Mucosa of stomach (tissue), 1 donor: ENCODE measurements around the gene MYO10.
"Not testable (repeated sequence)": the region's sequence is repeated elsewhere in the genome, so short reads cannot be mapped to it uniquely, and the experiment has no call there.

ENCODE experiments used
- H3K27me3 ChIP-seq: one replicate; pipeline ENCODE4 v1.7.0; 2013; ENCODE audit warnings: mild to moderate bottlenecking, low read length; ENCODE audit not compliant: control insufficient read depth, insufficient read depth
- H3K36me3 ChIP-seq: one replicate; pipeline ENCODE4 v1.7.0; 2013; ENCODE audit warnings: low read length; ENCODE audit not compliant: control insufficient read depth, insufficient read depth
- H3K4me1 ChIP-seq: one replicate; pipeline ENCODE4 v1.7.0; 2013; ENCODE audit warnings: mild to moderate bottlenecking, low read length; ENCODE audit not compliant: control insufficient read depth, insufficient read depth
- H3K4me3 ChIP-seq: one replicate; pipeline ENCODE4 v1.7.0; 2013; ENCODE audit warnings: low read length
- H3K9ac ChIP-seq: one replicate; pipeline ENCODE4 v1.7.0; 2013; ENCODE audit warnings: mild to moderate bottlenecking, low read length, moderate library complexity
- H3K9me3 ChIP-seq: one replicate; pipeline ENCODE4 v1.7.0; 2013; ENCODE audit warnings: mild to moderate bottlenecking, low read length, moderate library complexity; ENCODE audit not compliant: control insufficient read depth
- donor health status: Pancreatic carcinoma.

The MYO10 gene

GRCh38 chr5:16842896-16843295, 93.2 kb downstream of the MYO10 start:
- Histone ChIP-seq H3K9me3 (no peaks in the 10 kb centered on the region), H3K4me1 (peaks cover 7% of the 10 kb centered on the region), H3K4me3 (no peak overlapping the region), H3K9ac (no peak overlapping the region), H3K27me3 (no peaks in the 10 kb centered on the region), H3K36me3 (no peaks in the 10 kb centered on the region)

DNA sequence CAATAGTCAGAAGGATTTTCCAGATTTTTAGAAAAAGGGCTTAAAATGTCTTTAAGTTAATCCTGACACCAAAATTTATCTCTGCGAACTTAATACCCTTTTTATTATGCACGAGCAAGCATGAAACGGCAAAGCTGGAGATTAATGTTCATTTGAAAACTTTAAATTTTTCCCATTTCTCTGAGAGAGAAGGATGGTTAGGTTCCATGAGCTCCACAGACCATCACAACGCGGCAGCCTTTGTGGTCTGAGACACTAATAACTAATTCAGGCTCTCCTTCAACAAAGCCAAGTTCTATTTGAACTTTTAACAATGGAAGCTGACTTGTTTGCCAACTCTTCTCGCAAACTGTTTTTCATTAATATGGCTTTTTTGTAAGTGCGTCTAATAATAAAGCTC, 94.7 kb downstream of the MYO10 start:
- peaks cover 7% of the 10 kb centered on the region for H3K4me1 ChIP-seq
- no peaks in the 10 kb centered on the region for H3K9me3 ChIP-seq
- H3K4me3 ChIP-seq, result no peak overlapping the region

DNA sequence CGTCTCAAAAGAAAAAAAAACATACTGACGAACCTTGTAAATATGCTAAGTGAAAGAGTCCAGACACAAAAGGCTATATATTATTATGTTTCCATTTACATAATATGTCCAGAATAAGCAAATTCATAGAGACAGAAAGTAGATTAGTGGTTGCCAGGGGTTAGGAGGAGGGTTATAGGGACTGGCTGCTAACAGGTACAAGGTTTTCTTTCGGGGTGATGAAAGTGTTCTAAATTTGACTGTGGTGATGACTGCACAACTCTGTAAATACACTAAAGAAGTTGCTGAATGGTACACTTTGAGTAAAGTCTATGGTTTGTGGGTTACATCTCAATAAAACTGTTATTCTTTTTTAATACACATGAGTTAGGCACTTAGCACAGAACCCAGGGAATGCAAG, 98.8 kb downstream of the MYO10 start:
- peaks cover 16% of the 10 kb centered on the region for H3K4me1 ChIP-seq
- no peak overlapping the region for H3K4me3 ChIP-seq
- no peaks in the 10 kb centered on the region for H3K36me3 ChIP-seq

More for the DNA sequence above, 94.7 kb downstream of the MYO10 start:
- Histone ChIP-seq H3K27me3 (no peaks in the 10 kb centered on the region), H3K9ac (no peak overlapping the region), H3K36me3 (no peaks in the 10 kb centered on the region)

DNA sequence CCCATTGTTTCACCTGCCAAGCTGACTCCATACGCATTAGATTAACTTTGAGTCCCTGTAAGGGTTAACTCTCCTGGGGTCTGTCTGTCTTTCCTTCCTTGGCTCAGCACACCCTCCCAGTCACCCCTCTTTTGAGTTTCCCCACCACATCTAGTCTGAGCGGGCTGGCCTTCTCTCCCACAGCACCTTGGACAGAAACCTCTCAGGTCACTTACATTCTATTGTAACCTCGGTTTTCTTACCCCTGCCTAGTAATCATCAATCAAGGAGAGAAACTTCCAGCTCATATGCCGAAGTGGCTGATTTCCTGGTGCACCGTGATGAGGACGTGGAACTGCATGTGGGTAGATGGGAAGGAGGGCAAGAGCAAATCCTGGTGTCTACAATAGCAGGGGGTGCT, 102.1 kb downstream of the MYO10 start:
- Histone ChIP-seq H3K4me3 (no peak overlapping the region), H3K4me1 (peaks cover 9% of the 10 kb centered on the region), H3K9me3 (no peaks in the 10 kb centered on the region), H3K36me3 (no peaks in the 10 kb centered on the region), H3K27me3 (no peaks in the 10 kb centered on the region), H3K9ac (no peak overlapping the region)

More for the DNA sequence above, 98.8 kb downstream of the MYO10 start:
- H3K9ac ChIP-seq, result no peak overlapping the region
- H3K27me3 ChIP-seq, result no peaks in the 10 kb centered on the region
- H3K9me3 ChIP-seq, result no peaks in the 10 kb centered on the region

GRCh38 chr5:16831326-16831725, 104.8 kb downstream of the MYO10 start:
- H3K4me3 ChIP-seq, H3K9ac ChIP-seq, H3K9me3 ChIP-seq, H3K4me1 ChIP-seq, H3K27me3 ChIP-seq, H3K36me3 ChIP-seq: not testable (repeated sequence)

GRCh38 chr5:16827755-16828154, 108.3 kb downstream of the MYO10 start:
- no peak overlapping the region for H3K4me3 ChIP-seq
- no peak overlapping the region for H3K9ac ChIP-seq
- no peaks in the 10 kb centered on the region for H3K36me3 ChIP-seq
- H3K27me3 ChIP-seq, result no peaks in the 10 kb centered on the region
- no peaks in the 10 kb centered on the region for H3K9me3 ChIP-seq
- no peaks in the 10 kb centered on the region for H3K4me1 ChIP-seq

GRCh38 chr5:16826379-16827125, 109.5 kb downstream of the MYO10 start:
- no peak overlapping the region for H3K9ac ChIP-seq
- no peaks in the 10 kb centered on the region for H3K9me3 ChIP-seq
- H3K4me3 ChIP-seq, result no peak overlapping the region
- H3K36me3 ChIP-seq, result no peaks in the 10 kb centered on the region
- H3K4me1 ChIP-seq, result no peaks in the 10 kb centered on the region
- H3K27me3 ChIP-seq, result no peaks in the 10 kb centered on the region

GRCh38 chr5:16819522-16820167, 116.4 kb downstream of the MYO10 start:
- H3K36me3 ChIP-seq, result no peaks in the 10 kb centered on the region
- H3K9me3 ChIP-seq, result no peaks in the 10 kb centered on the region
- H3K4me1 ChIP-seq, result no peaks in the 10 kb centered on the region
- no peak overlapping the region for H3K4me3 ChIP-seq
- no peaks in the 10 kb centered on the region for H3K27me3 ChIP-seq
- H3K9ac ChIP-seq, result no peak overlapping the region

GRCh38 chr5:16815432-16815831, 120.7 kb downstream of the MYO10 start:
- Histone ChIP-seq H3K27me3 (no peaks in the 10 kb centered on the region), H3K4me1 (peaks cover 18% of the 10 kb centered on the region), H3K4me3 (no peak overlapping the region), H3K9me3 (no peaks in the 10 kb centered on the region), H3K36me3 (no peaks in the 10 kb centered on the region), H3K9ac (no peak overlapping the region)

DNA sequence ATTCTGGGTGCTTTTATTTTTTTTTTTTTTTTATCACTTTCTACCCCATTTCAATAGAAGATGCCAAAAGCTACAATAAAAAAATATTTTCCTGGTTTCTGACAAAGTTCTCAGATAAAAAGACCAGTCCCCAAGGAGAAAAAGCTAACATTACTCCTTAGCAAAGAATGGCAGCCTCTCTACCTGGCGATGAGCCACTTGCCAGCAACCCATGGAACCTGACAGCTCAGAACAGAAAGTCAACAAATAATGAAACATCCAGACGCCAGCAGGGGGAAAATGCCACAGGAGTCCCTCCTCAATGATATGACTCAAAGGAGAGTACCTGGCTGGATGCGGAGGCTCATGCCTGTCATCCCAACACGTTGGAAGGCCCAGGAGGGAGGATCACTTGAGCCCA, 123.2 kb downstream of the MYO10 start:
- no peaks in the 10 kb centered on the region for H3K27me3 ChIP-seq
- no peaks in the 10 kb centered on the region for H3K9me3 ChIP-seq

GRCh38 chr5:16812448-16812847, 123.6 kb downstream of the MYO10 start:
- no peaks in the 10 kb centered on the region for H3K36me3 ChIP-seq
- H3K4me1 ChIP-seq, result peaks cover 31% of the 10 kb centered on the region
- H3K9me3 ChIP-seq, result no peaks in the 10 kb centered on the region
- no peaks in the 10 kb centered on the region for H3K27me3 ChIP-seq
- H3K9ac ChIP-seq, result no peak overlapping the region
- H3K4me3 ChIP-seq, result no peak overlapping the region

More for the DNA sequence above, 123.2 kb downstream of the MYO10 start:
- H3K9ac ChIP-seq, result no peak overlapping the region
- no peak overlapping the region for H3K4me3 ChIP-seq
- peaks cover 31% of the 10 kb centered on the region for H3K4me1 ChIP-seq
- H3K36me3 ChIP-seq, result no peaks in the 10 kb centered on the region

- Histone ChIP-seq H3K9ac (no peak overlapping the region), H3K36me3 (no peaks in the 10 kb centered on the region), H3K9me3 (no peaks in the 10 kb centered on the region), H3K4me3 (no peak overlapping the region), H3K4me1 (peaks cover 31% of the 10 kb centered on the region), H3K27me3 (no peaks in the 10 kb centered on the region)
These were observed 125.8 kb downstream of the MYO10 start for GRCh38 chr5:16810208-16810854.
